ENCODE measurements around the gene FAF1.

- TF ChIP-seq CTCF (IDR thresholded peaks at IDR 0.05) (no peak), POLR2A (IDR thresholded peaks at IDR 0.05) (no peak)
Measured at GRCh38 chr1:50827546-50827945, 132.5 kb downstream of the FAF1 start.

Data from right lobe of liver (tissue), 4 donors.